IPS-15b (cell line): ENCODE results near the gene SPINK2.

Experiments used
- H3K27me3 ChIP-seq: one replicate; pipeline ENCODE4 v1.6.1; 2013; ENCODE audit warnings: low read length; ENCODE audit not compliant: control insufficient read depth, insufficient read depth
- H3K36me3 ChIP-seq: one replicate; pipeline ENCODE4 v1.6.1; 2013; ENCODE audit warnings: low read length; ENCODE audit not compliant: control insufficient read depth, insufficient read depth
- H3K4me1 ChIP-seq: one replicate; pipeline ENCODE4 v1.6.1; 2013; ENCODE audit warnings: mild to moderate bottlenecking, low read length; ENCODE audit not compliant: control insufficient read depth, insufficient read depth
- H3K4me3 ChIP-seq: one replicate; pipeline ENCODE4 v1.5.1; 2013; ENCODE audit warnings: low read depth, low read length
- H3K9ac ChIP-seq: one replicate; pipeline ENCODE4 v1.6.1; 2013; ENCODE audit warnings: low read depth, mild to moderate bottlenecking, low read length
- H3K9me3 ChIP-seq: one replicate; pipeline ENCODE4 v1.6.1; 2013; ENCODE audit warnings: mild to moderate bottlenecking, low read length; ENCODE audit not compliant: control insufficient read depth, insufficient read depth

Gene SPINK2, protein sequence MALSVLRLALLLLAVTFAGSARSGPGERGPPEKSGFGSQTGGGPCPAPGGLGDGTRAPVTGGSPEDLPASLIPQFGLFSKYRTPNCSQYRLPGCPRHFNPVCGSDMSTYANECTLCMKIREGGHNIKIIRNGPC

GRCh38 chr4:56821381-56822243, at the start of gene SPINK2:
Gene SPINK2, minus strand, starts transcription at chr4:56821701. Its CDS starts 39 bp downstream, at chr4:56821662.
- Histone ChIP-seq H3K27me3 (peaks cover 19% of the 10 kb centered on the region), H3K9me3 (no peaks in the 10 kb centered on the region), H3K36me3 (no peaks in the 10 kb centered on the region), H3K4me3 (peak within 1 kb of the TSS; percentile 65), H3K9ac (no peak within 1 kb of the TSS), H3K4me1 (no peaks in the 10 kb centered on the region)

GRCh38 chr4:56870946-56871345, 49.4 kb upstream of the SPINK2 start:
- H3K9me3 ChIP-seq: no peaks in the 10 kb centered on the region
- H3K27me3 ChIP-seq: no peaks in the 10 kb centered on the region
- peaks cover 13% of the 10 kb centered on the region for H3K4me1 ChIP-seq
- no peaks in the 10 kb centered on the region for H3K36me3 ChIP-seq
- H3K9ac ChIP-seq: no peak overlapping the region
- H3K4me3 ChIP-seq: no peak overlapping the region

- no peak overlapping the region for H3K9ac ChIP-seq
- no peaks in the 10 kb centered on the region for H3K36me3 ChIP-seq
- H3K4me3 ChIP-seq: no peak overlapping the region
- H3K27me3 ChIP-seq: no peaks in the 10 kb centered on the region
- no peaks in the 10 kb centered on the region for H3K4me1 ChIP-seq
- no peaks in the 10 kb centered on the region for H3K9me3 ChIP-seq
These were observed 42.1 kb upstream of the SPINK2 start for GRCh38 chr4:56863441-56864139.

GRCh38 chr4:56861360-56861759, 39.9 kb upstream of the SPINK2 start:
- Histone ChIP-seq H3K9me3 (no peaks in the 10 kb centered on the region), H3K9ac (no peak overlapping the region), H3K27me3 (no peaks in the 10 kb centered on the region), H3K36me3 (no peaks in the 10 kb centered on the region), H3K4me1 (peaks cover 2% of the 10 kb centered on the region), H3K4me3 (no peak overlapping the region)

DNA sequence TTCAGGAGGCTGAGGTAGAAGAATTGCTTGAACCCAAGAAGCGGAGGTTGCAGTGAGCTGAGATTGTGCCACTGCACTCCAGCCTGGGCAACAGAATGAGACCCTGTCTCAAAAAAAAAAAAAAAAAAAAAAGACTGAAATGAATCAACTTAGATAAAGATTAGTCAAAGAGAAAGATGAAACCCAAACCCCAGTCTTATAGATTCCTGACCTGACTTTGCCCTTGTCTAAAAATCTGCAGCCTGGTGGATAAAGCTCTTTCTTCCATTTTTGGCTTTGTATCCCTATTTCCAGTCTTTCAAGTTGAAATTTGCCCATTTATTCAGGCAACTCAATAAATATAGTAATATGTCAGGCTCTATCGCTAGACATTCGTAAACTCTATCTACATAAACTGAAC, 39.3 kb upstream of the SPINK2 start:
- Histone ChIP-seq H3K4me1 (peaks cover 2% of the 10 kb centered on the region), H3K27me3 (no peaks in the 10 kb centered on the region), H3K9ac (no peak overlapping the region), H3K4me3 (no peak overlapping the region), H3K9me3 (no peaks in the 10 kb centered on the region), H3K36me3 (no peaks in the 10 kb centered on the region)

GRCh38 chr4:56859841-56860240, 38.3 kb upstream of the SPINK2 start:
- Histone ChIP-seq H3K4me1 (peaks cover 2% of the 10 kb centered on the region), H3K4me3 (no peak overlapping the region), H3K9me3 (no peaks in the 10 kb centered on the region), H3K36me3 (no peaks in the 10 kb centered on the region), H3K9ac (no peak overlapping the region), H3K27me3 (no peaks in the 10 kb centered on the region)

- no peaks in the 10 kb centered on the region for H3K9me3 ChIP-seq
- no peaks in the 10 kb centered on the region for H3K27me3 ChIP-seq
- no peak overlapping the region for H3K9ac ChIP-seq
- H3K4me3 ChIP-seq: no peak overlapping the region
- H3K4me1 ChIP-seq: peaks cover 2% of the 10 kb centered on the region
- H3K36me3 ChIP-seq: no peaks in the 10 kb centered on the region
These were observed 36.3 kb upstream of the SPINK2 start for GRCh38 chr4:56857601-56858309.

- H3K4me3 ChIP-seq: no peak overlapping the region
- H3K9me3 ChIP-seq: no peaks in the 10 kb centered on the region
- H3K36me3 ChIP-seq: no peaks in the 10 kb centered on the region
- H3K27me3 ChIP-seq: no peaks in the 10 kb centered on the region
- no peak overlapping the region for H3K9ac ChIP-seq
- peaks cover 2% of the 10 kb centered on the region for H3K4me1 ChIP-seq
These were observed 35.2 kb upstream of the SPINK2 start for GRCh38 chr4:56856656-56857055.

DNA sequence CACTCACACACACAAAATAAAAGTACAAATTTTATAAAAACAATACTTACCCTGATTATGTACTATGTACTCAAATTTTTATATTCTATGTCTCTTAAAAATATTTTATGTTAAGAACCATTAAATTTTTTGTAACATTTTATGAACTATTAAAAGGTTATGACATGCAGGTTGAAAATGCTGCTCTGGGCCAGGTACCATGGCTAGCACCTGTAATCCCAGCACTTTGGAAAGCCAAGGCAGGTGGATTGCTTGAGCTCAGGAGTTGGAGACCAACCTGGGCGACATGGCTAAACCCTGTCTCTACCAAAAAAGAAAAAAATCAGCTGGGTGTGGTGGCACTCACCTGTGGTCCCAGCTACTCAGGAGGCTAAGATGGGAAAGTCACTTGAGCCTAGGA, 29.4 kb upstream of the SPINK2 start:
- Histone ChIP-seq H3K36me3 (no peaks in the 10 kb centered on the region), H3K9me3 (no peaks in the 10 kb centered on the region), H3K9ac (no peak overlapping the region), H3K27me3 (peaks cover 13% of the 10 kb centered on the region), H3K4me3 (no peak overlapping the region), H3K4me1 (peaks cover 3% of the 10 kb centered on the region)

DNA sequence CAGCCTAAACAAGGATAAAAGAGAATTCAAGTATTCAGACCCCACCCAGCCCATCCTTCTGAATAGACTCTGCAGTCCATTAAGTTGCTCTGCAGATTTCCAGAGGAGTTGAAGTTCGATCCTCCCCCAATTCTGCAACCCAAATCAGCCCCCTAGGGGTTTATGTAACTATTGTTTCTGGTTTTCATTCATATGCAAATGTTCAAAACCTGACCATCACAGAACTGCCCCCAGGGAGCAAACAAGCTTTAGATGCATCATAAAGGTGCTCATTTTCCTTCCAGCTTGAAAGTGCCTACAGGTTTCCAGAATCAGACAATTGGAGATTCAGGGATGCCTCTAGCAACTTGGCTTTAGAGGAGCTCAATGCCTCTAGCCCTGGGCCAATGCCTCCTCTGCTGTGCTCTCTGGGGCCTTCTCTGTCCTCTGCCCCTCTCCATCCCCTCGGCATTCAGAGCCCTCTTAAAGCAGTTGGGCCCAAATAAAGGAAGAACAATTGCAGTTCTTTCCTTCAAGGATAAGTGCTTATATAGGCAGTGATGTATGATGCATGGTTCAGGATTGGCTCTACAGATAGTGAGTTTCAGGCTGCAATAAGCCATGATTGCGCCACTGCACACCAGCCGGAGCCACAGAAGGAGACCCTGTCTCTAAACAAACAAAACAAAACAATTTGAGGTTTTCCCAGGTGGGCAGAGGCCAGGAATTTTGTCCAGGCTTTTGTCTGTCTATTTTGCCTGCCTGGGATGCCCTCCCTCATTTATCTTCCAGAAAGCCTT, 23.5 kb upstream of the SPINK2 start:
- Histone ChIP-seq H3K9me3 (no peaks in the 10 kb centered on the region), H3K27me3 (peaks cover 27% of the 10 kb centered on the region), H3K9ac (no peak overlapping the region), H3K36me3 (no peaks in the 10 kb centered on the region), H3K4me3 (no peak overlapping the region), H3K4me1 (peaks cover 14% of the 10 kb centered on the region)

- Histone ChIP-seq H3K4me1 (peaks cover 14% of the 10 kb centered on the region), H3K4me3 (peak overlapping the region; percentile 35), H3K9ac (no peak overlapping the region), H3K27me3 (peaks cover 27% of the 10 kb centered on the region), H3K36me3 (no peaks in the 10 kb centered on the region), H3K9me3 (no peaks in the 10 kb centered on the region)
These were observed 22.0 kb upstream of the SPINK2 start for GRCh38 chr4:56843421-56843899.
